H9 (cell line): Measurements from ENCODE around the gene ATF5. TPM values are rescaled to one million over a fixed set of nuclear protein-coding genes. Genes with fewer than 3 reads are reported as not detected.

Experiments
- DNase-seq: peaks from one replicate; pipeline ENCODE4 v3.0.0-alpha.2; 2017
- H2AFZ ChIP-seq: one replicate; pipeline ENCODE4 v1.6.1; 2013; ENCODE audit warnings: mild to moderate bottlenecking, low read length, control low read depth, moderate library complexity
- H2AK5ac ChIP-seq: 2 replicates; pipeline ENCODE4 v1.6.1; 2013; ENCODE audit warnings: low read length, control low read depth, mixed read lengths; ENCODE audit not compliant: insufficient read length
- H2BK120ac ChIP-seq: one replicate; pipeline ENCODE4 v1.6.1; 2013; ENCODE audit warnings: low read depth, mild to moderate bottlenecking, low read length, control low read depth, inconsistent platforms; ENCODE audit not compliant: poor library complexity, severe bottlenecking
- H2BK12ac ChIP-seq: 2 replicates; pipeline ENCODE4 v1.6.1; 2013; ENCODE audit warnings: low read length, control low read depth, mixed read lengths, low read depth; ENCODE audit not compliant: insufficient read length
- H2BK15ac ChIP-seq: 2 replicates; pipeline ENCODE4 v1.6.1; 2013; ENCODE audit warnings: low read depth, low read length, control low read depth
- H2BK20ac ChIP-seq: one replicate; pipeline ENCODE4 v1.6.1; 2013; ENCODE audit warnings: low read depth, mild to moderate bottlenecking, low read length, control low read depth, inconsistent platforms; ENCODE audit not compliant: poor library complexity, severe bottlenecking
- H2BK5ac ChIP-seq: 2 replicates; pipeline ENCODE4 v1.6.1; 2013; ENCODE audit warnings: low read length, control low read depth, mixed read lengths; ENCODE audit not compliant: insufficient read length
- H3K14ac ChIP-seq: 2 replicates; pipeline ENCODE4 v1.6.1; 2013; ENCODE audit warnings: low read length, control low read depth; ENCODE audit not compliant: insufficient read depth
- H3K18ac ChIP-seq: 2 replicates; pipeline ENCODE4 v1.6.1; 2013; ENCODE audit warnings: low read depth, mild to moderate bottlenecking, mixed read lengths, low read length, control low read depth; ENCODE audit not compliant: insufficient read length
- H3K23ac ChIP-seq: 2 replicates; pipeline ENCODE4 v1.6.1; 2013; ENCODE audit warnings: low read length, control low read depth, mixed read lengths, low read depth; ENCODE audit not compliant: insufficient read length
- H3K23me2 ChIP-seq: 2 replicates; pipeline ENCODE4 v1.6.1; 2013; ENCODE audit warnings: low read depth, mild to moderate bottlenecking, mixed read lengths, low read length, control low read depth; ENCODE audit not compliant: insufficient read length, poor library complexity, severe bottlenecking
- H3K27ac ChIP-seq: 2 replicates; pipeline ENCODE4 v1.5.1; 2013; ENCODE audit warnings: low read length, control low read depth, mixed read lengths, low read depth; ENCODE audit not compliant: insufficient read length
- H3K27me3 ChIP-seq: 2 replicates; pipeline ENCODE4 v1.6.1; 2013; ENCODE audit warnings: low read length, control low read depth, inconsistent platforms; ENCODE audit not compliant: insufficient read depth
- H3K4ac ChIP-seq: 2 replicates; pipeline ENCODE4 v1.6.1; 2013; ENCODE audit warnings: low read depth, mild to moderate bottlenecking, control low read depth, inconsistent platforms, low read length, moderate library complexity
- H3K4me1 ChIP-seq: 2 replicates; pipeline ENCODE4 v1.6.1; 2013; ENCODE audit warnings: low read length, control low read depth, inconsistent platforms; ENCODE audit not compliant: insufficient read depth
- H3K4me2 ChIP-seq: 2 replicates; pipeline ENCODE4 v1.6.1; 2013; ENCODE audit warnings: low read length, control low read depth, mixed read lengths; ENCODE audit not compliant: insufficient read length, insufficient read depth
- H3K56ac ChIP-seq: 2 replicates; pipeline ENCODE4 v1.6.1; 2013; ENCODE audit warnings: low read depth, mild to moderate bottlenecking, mixed read lengths, low read length, control low read depth; ENCODE audit not compliant: insufficient read length
- H3K79me1 ChIP-seq: 2 replicates; pipeline ENCODE4 v1.6.1; 2013; ENCODE audit warnings: low read depth, mild to moderate bottlenecking, moderate library complexity, low read length, control low read depth, inconsistent platforms; ENCODE audit not compliant: insufficient read depth, poor library complexity, severe bottlenecking
- H3K79me2 ChIP-seq: 2 replicates; pipeline ENCODE4 v1.6.1; 2013; ENCODE audit warnings: low read length, control low read depth, inconsistent platforms; ENCODE audit not compliant: insufficient read depth
- H3K9ac ChIP-seq: 2 replicates; pipeline ENCODE4 v1.6.1; 2013; ENCODE audit warnings: low read length, control low read depth, mixed read lengths; ENCODE audit not compliant: insufficient read length; ENCODE audit errors: extremely low read depth
- H3K9me3 ChIP-seq: one replicate; pipeline ENCODE4 v1.6.1; 2013; ENCODE audit warnings: low read depth, low read length, inconsistent platforms; ENCODE audit not compliant: control insufficient read depth
- H3T11ph ChIP-seq: one replicate; pipeline ENCODE4 v1.6.1; 2013; ENCODE audit warnings: mild to moderate bottlenecking, low read length, control low read depth, inconsistent platforms
- H4K20me1 ChIP-seq: one replicate; pipeline ENCODE4 v1.6.1; 2013; ENCODE audit not compliant: control insufficient read depth, insufficient read length, insufficient read depth
- H4K5ac ChIP-seq: 2 replicates; pipeline ENCODE4 v1.6.1; 2013; ENCODE audit warnings: low read depth, mild to moderate bottlenecking, mixed read lengths, low read length, control low read depth; ENCODE audit not compliant: insufficient read length
- H4K8ac ChIP-seq: replicated peaks from 2 replicates; pipeline ENCODE4 v1.6.1; 2013; ENCODE audit warnings: low read length, control low read depth, mixed read lengths, low read depth; ENCODE audit not compliant: insufficient read length
- H4K91ac ChIP-seq: 2 replicates; pipeline ENCODE4 v1.6.1; 2013; ENCODE audit warnings: low read depth, mild to moderate bottlenecking, moderate library complexity, mixed read lengths, low read length, control low read depth; ENCODE audit not compliant: insufficient read length
- H3K27ac Mint-ChIP-seq, 3 experiments: 2 replicates in 2 of 3; 3 replicates in 1 of 3; pipeline ENCODE4 v1.8.0; 2020 to 2021; ENCODE audit warnings: mixed read lengths in 3 of 3, mild to moderate bottlenecking in 1 of 3, moderate library complexity in 1 of 3
- H3K27me3 Mint-ChIP-seq: 2 replicates; pipeline ENCODE4 v1.8.0; 2021; ENCODE audit warnings: low read depth, mild to moderate bottlenecking, moderate library complexity, mixed read lengths
- H3K36me3 Mint-ChIP-seq, 3 experiments: 2 replicates in 2 of 3; 3 replicates in 1 of 3; pipeline ENCODE4 v1.8.0; 2020 to 2021; ENCODE audit warnings: low read depth in 3 of 3, mixed read lengths in 3 of 3; ENCODE audit not compliant: insufficient read depth in 1 of 3
- H3K4me1 Mint-ChIP-seq, 2 experiments: 2 replicates each; pipeline ENCODE4 v1.8.0; 2020; ENCODE audit warnings: mixed read lengths in 2 of 2
- H3K4me3 Mint-ChIP-seq, 2 experiments: 2 replicates in 1 of 2; 3 replicates in 1 of 2; pipeline ENCODE4 v1.8.0; 2020 to 2021; ENCODE audit warnings: mild to moderate bottlenecking in 2 of 2, mixed read lengths in 2 of 2, moderate library complexity in 1 of 2
- H3K9me3 Mint-ChIP-seq, 2 experiments: 2 replicates in 1 of 2; 3 replicates in 1 of 2; pipeline ENCODE4 v1.8.0; 2020; ENCODE audit warnings: mild to moderate bottlenecking in 2 of 2, mixed read lengths in 2 of 2, moderate library complexity in 1 of 2
- CTCF ChIP-seq: fragments of 200-600 bp; sonication (generic); conservative IDR thresholded peaks from 3 replicates; pipeline ENCODE4 v1.8.0; 2021; ENCODE audit warnings: antibody characterized with exemption, mild to moderate bottlenecking
- WGBS: extraction: QIAGEN DNeasy Blood & Tissue Kit; methylation state at CpG from one replicate; pipeline ENCODE4 v1.1.7; 2013; ENCODE audit warnings: missing lambda C conversion rate, low lambda C conversion rate, mixed read lengths; ENCODE audit not compliant: insufficient read length; ENCODE audit errors: extremely low coverage; 5-methylcytosine and 5-hydroxymethylcytosine counted together
- total RNA-seq: library from RNA; stranded (reverse); gene quantifications from 2 replicates; pipeline ENCODE4 v1.2.1, GENCODE V29; 2021

ATF5 gene
- total RNA-seq, 1 experiment from 2014 or later = 18.5 TPM

GRCh38 chr19:49918089-49918488, 10.9 kb upstream of the ATF5 start:
- Histone ChIP-seq H3K23ac (no peak overlapping the region), H4K5ac (no peak overlapping the region), H2BK15ac (no peak overlapping the region), H3K4me2 (no peak overlapping the region), H3K23me2 (no peaks in the 10 kb centered on the region), H3K4ac (no peak overlapping the region), H3K4me1 (no peaks in the 10 kb centered on the region), H3K79me1 (peaks cover 12% of the 10 kb centered on the region), H3T11ph (no peak overlapping the region), H2AFZ (no peak overlapping the region), H3K27me3 (no peaks in the 10 kb centered on the region), H3K56ac (no peak overlapping the region), H3K9me3 (no peaks in the 10 kb centered on the region), H2BK120ac (no peak overlapping the region), H2BK5ac (no peak overlapping the region), H3K79me2 (peaks cover 20% of the 10 kb centered on the region; the same call in 1 of the 2 replicates), H4K91ac (no peak overlapping the region), H2AK5ac (no peak overlapping the region), H4K20me1 (peaks cover 4% of the 10 kb centered on the region), H3K9ac (no peak overlapping the region), H2BK20ac (no peak overlapping the region), H3K14ac (no peak overlapping the region), H2BK12ac (no peak overlapping the region), H3K18ac (no peak overlapping the region), H3K27ac (no peak overlapping the region), H4K8ac (no peak overlapping the region)
- Mint-ChIP-seq H3K4me1 (peaks cover 27 to 41% of the 10 kb centered on the region in 2 experiments), H3K27ac (no peak overlapping the region; a peak in 1 of 7 replicates), H3K27me3 (no peaks in the 10 kb centered on the region), H3K4me3 (no peak overlapping the region), H3K36me3 (peaks cover 56 to 87% (median 83%) of the 10 kb centered on the region in 3 experiments), H3K9me3 (peaks cover 0 to 3% of the 10 kb centered on the region in 2 experiments; a peak in 1 of 5 replicates)
- no CpG with 5 or more reads among the region's 8 CpGs for WGBS
- no peak for DNase-seq
- TF ChIP-seq CTCF = no peak
